H9 (cell line): ENCODE results near the gene SPTSSB. TPM values are rescaled to one million over a fixed set of nuclear protein-coding genes. Genes with fewer than 3 reads are reported as not detected.

ENCODE experiments used
- DNase-seq: peaks from one replicate; pipeline ENCODE4 v3.0.0-alpha.2; 2017
- H2AFZ ChIP-seq: one replicate; pipeline ENCODE4 v1.6.1; 2013; ENCODE audit warnings: mild to moderate bottlenecking, low read length, control low read depth, moderate library complexity
- H2AK5ac ChIP-seq: 2 replicates; pipeline ENCODE4 v1.6.1; 2013; ENCODE audit warnings: low read length, control low read depth, mixed read lengths; ENCODE audit not compliant: insufficient read length
- H2BK120ac ChIP-seq: one replicate; pipeline ENCODE4 v1.6.1; 2013; ENCODE audit warnings: low read depth, mild to moderate bottlenecking, low read length, control low read depth, inconsistent platforms; ENCODE audit not compliant: poor library complexity, severe bottlenecking
- H2BK12ac ChIP-seq: 2 replicates; pipeline ENCODE4 v1.6.1; 2013; ENCODE audit warnings: low read length, control low read depth, mixed read lengths, low read depth; ENCODE audit not compliant: insufficient read length
- H2BK15ac ChIP-seq: 2 replicates; pipeline ENCODE4 v1.6.1; 2013; ENCODE audit warnings: low read depth, low read length, control low read depth
- H2BK20ac ChIP-seq: one replicate; pipeline ENCODE4 v1.6.1; 2013; ENCODE audit warnings: low read depth, mild to moderate bottlenecking, low read length, control low read depth, inconsistent platforms; ENCODE audit not compliant: poor library complexity, severe bottlenecking
- H2BK5ac ChIP-seq: 2 replicates; pipeline ENCODE4 v1.6.1; 2013; ENCODE audit warnings: low read length, control low read depth, mixed read lengths; ENCODE audit not compliant: insufficient read length
- H3K14ac ChIP-seq: 2 replicates; pipeline ENCODE4 v1.6.1; 2013; ENCODE audit warnings: low read length, control low read depth; ENCODE audit not compliant: insufficient read depth
- H3K18ac ChIP-seq: 2 replicates; pipeline ENCODE4 v1.6.1; 2013; ENCODE audit warnings: low read depth, mild to moderate bottlenecking, mixed read lengths, low read length, control low read depth; ENCODE audit not compliant: insufficient read length
- H3K23ac ChIP-seq: 2 replicates; pipeline ENCODE4 v1.6.1; 2013; ENCODE audit warnings: low read length, control low read depth, mixed read lengths, low read depth; ENCODE audit not compliant: insufficient read length
- H3K23me2 ChIP-seq: 2 replicates; pipeline ENCODE4 v1.6.1; 2013; ENCODE audit warnings: low read depth, mild to moderate bottlenecking, mixed read lengths, low read length, control low read depth; ENCODE audit not compliant: insufficient read length, poor library complexity, severe bottlenecking
- H3K27ac ChIP-seq: 2 replicates; pipeline ENCODE4 v1.5.1; 2013; ENCODE audit warnings: low read length, control low read depth, mixed read lengths, low read depth; ENCODE audit not compliant: insufficient read length
- H3K27me3 ChIP-seq: 2 replicates; pipeline ENCODE4 v1.6.1; 2013; ENCODE audit warnings: low read length, control low read depth, inconsistent platforms; ENCODE audit not compliant: insufficient read depth
- H3K4ac ChIP-seq: 2 replicates; pipeline ENCODE4 v1.6.1; 2013; ENCODE audit warnings: low read depth, mild to moderate bottlenecking, control low read depth, inconsistent platforms, low read length, moderate library complexity
- H3K4me1 ChIP-seq: 2 replicates; pipeline ENCODE4 v1.6.1; 2013; ENCODE audit warnings: low read length, control low read depth, inconsistent platforms; ENCODE audit not compliant: insufficient read depth
- H3K4me2 ChIP-seq: 2 replicates; pipeline ENCODE4 v1.6.1; 2013; ENCODE audit warnings: low read length, control low read depth, mixed read lengths; ENCODE audit not compliant: insufficient read length, insufficient read depth
- H3K56ac ChIP-seq: 2 replicates; pipeline ENCODE4 v1.6.1; 2013; ENCODE audit warnings: low read depth, mild to moderate bottlenecking, mixed read lengths, low read length, control low read depth; ENCODE audit not compliant: insufficient read length
- H3K79me1 ChIP-seq: 2 replicates; pipeline ENCODE4 v1.6.1; 2013; ENCODE audit warnings: low read depth, mild to moderate bottlenecking, moderate library complexity, low read length, control low read depth, inconsistent platforms; ENCODE audit not compliant: insufficient read depth, poor library complexity, severe bottlenecking
- H3K79me2 ChIP-seq: 2 replicates; pipeline ENCODE4 v1.6.1; 2013; ENCODE audit warnings: low read length, control low read depth, inconsistent platforms; ENCODE audit not compliant: insufficient read depth
- H3K9ac ChIP-seq: 2 replicates; pipeline ENCODE4 v1.6.1; 2013; ENCODE audit warnings: low read length, control low read depth, mixed read lengths; ENCODE audit not compliant: insufficient read length; ENCODE audit errors: extremely low read depth
- H3K9me3 ChIP-seq: one replicate; pipeline ENCODE4 v1.6.1; 2013; ENCODE audit warnings: low read depth, low read length, inconsistent platforms; ENCODE audit not compliant: control insufficient read depth
- H3T11ph ChIP-seq: one replicate; pipeline ENCODE4 v1.6.1; 2013; ENCODE audit warnings: mild to moderate bottlenecking, low read length, control low read depth, inconsistent platforms
- H4K20me1 ChIP-seq: one replicate; pipeline ENCODE4 v1.6.1; 2013; ENCODE audit not compliant: control insufficient read depth, insufficient read length, insufficient read depth
- H4K5ac ChIP-seq: 2 replicates; pipeline ENCODE4 v1.6.1; 2013; ENCODE audit warnings: low read depth, mild to moderate bottlenecking, mixed read lengths, low read length, control low read depth; ENCODE audit not compliant: insufficient read length
- H4K8ac ChIP-seq: replicated peaks from 2 replicates; pipeline ENCODE4 v1.6.1; 2013; ENCODE audit warnings: low read length, control low read depth, mixed read lengths, low read depth; ENCODE audit not compliant: insufficient read length
- H4K91ac ChIP-seq: 2 replicates; pipeline ENCODE4 v1.6.1; 2013; ENCODE audit warnings: low read depth, mild to moderate bottlenecking, moderate library complexity, mixed read lengths, low read length, control low read depth; ENCODE audit not compliant: insufficient read length
- H3K27ac Mint-ChIP-seq, 3 experiments: 2 replicates in 2 of 3; 3 replicates in 1 of 3; pipeline ENCODE4 v1.8.0; 2020 to 2021; ENCODE audit warnings: mixed read lengths in 3 of 3, mild to moderate bottlenecking in 1 of 3, moderate library complexity in 1 of 3
- H3K27me3 Mint-ChIP-seq: 2 replicates; pipeline ENCODE4 v1.8.0; 2021; ENCODE audit warnings: low read depth, mild to moderate bottlenecking, moderate library complexity, mixed read lengths
- H3K36me3 Mint-ChIP-seq, 3 experiments: 2 replicates in 2 of 3; 3 replicates in 1 of 3; pipeline ENCODE4 v1.8.0; 2020 to 2021; ENCODE audit warnings: low read depth in 3 of 3, mixed read lengths in 3 of 3; ENCODE audit not compliant: insufficient read depth in 1 of 3
- H3K4me1 Mint-ChIP-seq, 2 experiments: 2 replicates each; pipeline ENCODE4 v1.8.0; 2020; ENCODE audit warnings: mixed read lengths in 2 of 2
- H3K4me3 Mint-ChIP-seq, 2 experiments: 2 replicates in 1 of 2; 3 replicates in 1 of 2; pipeline ENCODE4 v1.8.0; 2020 to 2021; ENCODE audit warnings: mild to moderate bottlenecking in 2 of 2, mixed read lengths in 2 of 2, moderate library complexity in 1 of 2
- H3K9me3 Mint-ChIP-seq, 2 experiments: 2 replicates in 1 of 2; 3 replicates in 1 of 2; pipeline ENCODE4 v1.8.0; 2020; ENCODE audit warnings: mild to moderate bottlenecking in 2 of 2, mixed read lengths in 2 of 2, moderate library complexity in 1 of 2
- WGBS: extraction: QIAGEN DNeasy Blood & Tissue Kit; methylation state at CpG from one replicate; pipeline ENCODE4 v1.1.7; 2013; ENCODE audit warnings: missing lambda C conversion rate, low lambda C conversion rate, mixed read lengths; ENCODE audit not compliant: insufficient read length; ENCODE audit errors: extremely low coverage; 5-methylcytosine and 5-hydroxymethylcytosine counted together
- total RNA-seq: library from RNA; stranded (reverse); gene quantifications from 2 replicates; pipeline ENCODE4 v1.2.1, GENCODE V29; 2021
- TF ChIP-seq, protein P1 (sequence below): fragments of 200-600 bp; sonication (generic); conservative IDR thresholded peaks from 3 replicates; pipeline ENCODE4 v1.8.0; 2021; ENCODE audit warnings: antibody characterized with exemption, mild to moderate bottlenecking

The SPTSSB gene
- total RNA-seq, 1 experiment from 2014 or later: 3.5 TPM

DNA sequence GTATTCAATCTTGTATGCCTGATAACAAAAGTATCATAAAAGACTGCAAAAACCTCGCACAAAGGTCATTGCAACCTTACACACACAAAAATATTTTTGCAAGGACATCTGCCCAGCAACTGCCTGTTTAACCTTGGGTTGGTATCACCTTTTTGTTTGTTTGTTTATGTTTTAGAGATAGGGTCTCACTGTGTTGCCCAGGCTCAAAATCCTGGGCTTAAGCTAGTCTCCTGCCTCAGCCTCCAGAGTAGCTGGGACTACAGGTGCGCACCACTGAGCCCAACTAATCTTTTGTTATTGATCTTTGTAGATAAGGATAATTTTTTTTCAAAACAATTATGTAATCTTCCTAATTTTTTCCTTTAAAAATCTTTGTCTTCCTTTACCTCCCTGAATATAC lies 54.2 kb downstream of the SPTSSB start:
- Histone ChIP-seq H3K27me3 (no peaks in the 10 kb centered on the region), H2BK12ac (no peak overlapping the region), H4K20me1 (no peaks in the 10 kb centered on the region), H2BK15ac (no peak overlapping the region), H2AFZ (no peak overlapping the region), H3K4ac (no peak overlapping the region), H4K5ac (no peak overlapping the region), H3K27ac (no peak overlapping the region), H2BK20ac (no peak overlapping the region), H3K23me2 (no peaks in the 10 kb centered on the region), H4K91ac (no peak overlapping the region), H3K18ac (no peak overlapping the region), H3K9ac (no peak overlapping the region), H3K9me3 (no peaks in the 10 kb centered on the region), H3K14ac (no peak overlapping the region), H3K79me1 (no peaks in the 10 kb centered on the region), H4K8ac (no peak overlapping the region), H3K4me2 (no peak overlapping the region), H3K79me2 (no peaks in the 10 kb centered on the region), H3K23ac (no peak overlapping the region), H2BK120ac (no peak overlapping the region), H3K56ac (no peak overlapping the region), H3T11ph (no peak overlapping the region), H2AK5ac (no peak overlapping the region), H3K4me1 (no peaks in the 10 kb centered on the region), H2BK5ac (no peak overlapping the region)
- no peaks in the 10 kb centered on the region; a peak in 1 of 7 replicates for H3K36me3 Mint-ChIP-seq
- DNase-seq: no peak
- H3K9me3 Mint-ChIP-seq: no peaks in the 10 kb centered on the region; a peak in 1 of 5 replicates
- WGBS: no CpG with 5 or more reads among the region's 2 CpGs
- H3K4me3 Mint-ChIP-seq: no peak overlapping the region
- H3K27ac Mint-ChIP-seq: no peak overlapping the region
- TF ChIP-seq, protein P1, sequence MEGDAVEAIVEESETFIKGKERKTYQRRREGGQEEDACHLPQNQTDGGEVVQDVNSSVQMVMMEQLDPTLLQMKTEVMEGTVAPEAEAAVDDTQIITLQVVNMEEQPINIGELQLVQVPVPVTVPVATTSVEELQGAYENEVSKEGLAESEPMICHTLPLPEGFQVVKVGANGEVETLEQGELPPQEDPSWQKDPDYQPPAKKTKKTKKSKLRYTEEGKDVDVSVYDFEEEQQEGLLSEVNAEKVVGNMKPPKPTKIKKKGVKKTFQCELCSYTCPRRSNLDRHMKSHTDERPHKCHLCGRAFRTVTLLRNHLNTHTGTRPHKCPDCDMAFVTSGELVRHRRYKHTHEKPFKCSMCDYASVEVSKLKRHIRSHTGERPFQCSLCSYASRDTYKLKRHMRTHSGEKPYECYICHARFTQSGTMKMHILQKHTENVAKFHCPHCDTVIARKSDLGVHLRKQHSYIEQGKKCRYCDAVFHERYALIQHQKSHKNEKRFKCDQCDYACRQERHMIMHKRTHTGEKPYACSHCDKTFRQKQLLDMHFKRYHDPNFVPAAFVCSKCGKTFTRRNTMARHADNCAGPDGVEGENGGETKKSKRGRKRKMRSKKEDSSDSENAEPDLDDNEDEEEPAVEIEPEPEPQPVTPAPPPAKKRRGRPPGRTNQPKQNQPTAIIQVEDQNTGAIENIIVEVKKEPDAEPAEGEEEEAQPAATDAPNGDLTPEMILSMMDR: no peak
- no peaks in the 10 kb centered on the region for H3K4me1 Mint-ChIP-seq
- H3K27me3 Mint-ChIP-seq: no peaks in the 10 kb centered on the region
